Fibroblast of pulmonary artery (primary cell): ENCODE data around the gene CCK.

ENCODE experiments used
- DNase-seq: peaks from one replicate; pipeline ENCODE4 v3.0.0-alpha.2; 2010; ENCODE audit warnings: low read depth
- H3K4me3 ChIP-seq: replicated peaks from 2 replicates; pipeline ENCODE4 v1.5.1; 2011; ENCODE audit warnings: low read depth, mild to moderate bottlenecking, control low read depth, low read length, moderate library complexity
- CTCF ChIP-seq: IDR thresholded peaks from 2 replicates; pipeline ENCODE4 v1.5.1; 2011; ENCODE audit warnings: mild to moderate bottlenecking, control low read depth, low read length, inconsistent platforms; ENCODE audit errors: missing control alignments

The CCK gene

GRCh38 chr3:42209917-42210316 is 56.1 kb downstream of the CCK start:
- DNase-seq, result no peak
- no peak overlapping the region for H3K4me3 ChIP-seq
- TF ChIP-seq CTCF, result no peak
